IMR-90 (cell line): ENCODE results near the gene CD300LG. TPM values are rescaled to one million over a fixed set of nuclear protein-coding genes. Genes with fewer than 3 reads are reported as not detected.

Source experiments
- ATAC-seq: fragments of 200-7000 bp; cut with Tn5 transposase; 2 replicates; pipeline ENCODE4 v1.9.1; 2020; ENCODE audit warnings: low read depth, mild to moderate bottlenecking, moderate library complexity
- BruUV-seq: library from RNA; stranded (reverse); fragments of 400-500 nt; replicated peaks from 2 replicates; lab custom pipeline; 2021; lab: Mats Ljungman, UMichigan
- CTCF ChIA-PET: fragments of 300-600 bp; formaldehyde crosslinking; extraction: SDS; loops from one replicate; lab custom pipeline; 2021; ENCODE audit warnings: antibody characterized with exemption; lab: Yijun Ruan, JAX
- POLR2A ChIA-PET: fragments of 300-600 bp; sonication (Branson Sonifier 250); formaldehyde crosslinking; loops from one replicate; lab custom pipeline; 2022; ENCODE audit warnings: antibody characterized with exemption; ENCODE audit not compliant: unreplicated experiment; lab: Charles Lee
- DNase-seq: peaks from one replicate; pipeline ENCODE4 v3.0.0; 2013
- H2AFZ ChIP-seq: replicated peaks from 2 replicates; pipeline ENCODE3; 2013; ENCODE audit warnings: low read length, mild to moderate bottlenecking; ENCODE audit not compliant: poor library complexity
- H2AK5ac ChIP-seq: 2 replicates; pipeline ENCODE4 v1.6.1; 2013; ENCODE audit warnings: low read depth, low read length, inconsistent platforms
- H2AK9ac ChIP-seq: replicated peaks from 2 replicates; pipeline ENCODE3; 2013; ENCODE audit warnings: mild to moderate bottlenecking, low read depth, low read length, moderate library complexity; ENCODE audit not compliant: poor library complexity
- H2BK120ac ChIP-seq: 2 replicates; pipeline ENCODE4 v1.6.1; 2013; ENCODE audit warnings: low read depth, low read length, inconsistent platforms
- H2BK15ac ChIP-seq: 3 replicates; pipeline ENCODE4 v1.6.1; 2013; ENCODE audit warnings: low read depth, low read length, inconsistent platforms
- H2BK20ac ChIP-seq: 2 replicates; pipeline ENCODE4 v1.6.1; 2013; ENCODE audit warnings: low read depth, mild to moderate bottlenecking, inconsistent platforms, low read length, moderate library complexity
- H2BK5ac ChIP-seq: 2 replicates; pipeline ENCODE4 v1.6.1; 2013; ENCODE audit warnings: mild to moderate bottlenecking, low read depth, low read length, inconsistent platforms; ENCODE audit not compliant: poor library complexity, severe bottlenecking
- H3K14ac ChIP-seq: replicated peaks from 2 replicates; pipeline ENCODE4 v1.6.1; 2013; ENCODE audit warnings: low read depth, low read length, inconsistent platforms
- H3K18ac ChIP-seq: 2 replicates; pipeline ENCODE4 v1.6.1; 2013; ENCODE audit warnings: low read depth, low read length, control low read depth
- H3K23ac ChIP-seq: 2 replicates; pipeline ENCODE4 v1.6.1; 2013; ENCODE audit warnings: low read depth, low read length, inconsistent platforms
- H3K27ac ChIP-seq: 2 replicates; pipeline ENCODE4 v1.5.1; 2013; ENCODE audit warnings: mild to moderate bottlenecking, control low read depth, low read length; ENCODE audit not compliant: insufficient read depth
- H3K27me3 ChIP-seq: 2 replicates; pipeline ENCODE4 v1.6.1; 2013; ENCODE audit warnings: low read length; ENCODE audit not compliant: control insufficient read depth, insufficient read depth
- H3K36me3 ChIP-seq: 2 replicates; pipeline ENCODE4 v1.6.1; 2013; ENCODE audit warnings: low read length, mixed read lengths; ENCODE audit not compliant: control insufficient read depth, insufficient read depth
- H3K4ac ChIP-seq: 2 replicates; pipeline ENCODE4 v1.6.1; 2013; ENCODE audit warnings: low read depth, low read length, inconsistent platforms
- H3K4me1 ChIP-seq: 2 replicates; pipeline ENCODE4 v1.6.1; 2013; ENCODE audit warnings: low read length, mixed read lengths; ENCODE audit not compliant: control insufficient read depth, insufficient read depth
- H3K4me2 ChIP-seq: 2 replicates; pipeline ENCODE4 v1.6.1; 2013; ENCODE audit warnings: low read depth, mild to moderate bottlenecking, control low read depth, low read length, moderate library complexity
- H3K4me3 ChIP-seq: 2 replicates; pipeline ENCODE4 v1.5.1; 2013; ENCODE audit warnings: low read depth, mild to moderate bottlenecking, control low read depth, low read length, moderate library complexity; ENCODE audit not compliant: insufficient read depth
- H3K56ac ChIP-seq: 2 replicates; pipeline ENCODE4 v1.6.1; 2013; ENCODE audit warnings: low read length, inconsistent platforms; ENCODE audit not compliant: insufficient read depth; ENCODE audit errors: extremely low read depth
- H3K79me1 ChIP-seq, 2 experiments: 2 replicates each; pipeline ENCODE4 v1.6.1; 2013; ENCODE audit warnings: low read length in 2 of 2, inconsistent platforms in 1 of 2, low read depth in 1 of 2
- H3K9ac ChIP-seq: 2 replicates; pipeline ENCODE4 v1.6.1; 2013; ENCODE audit warnings: low read depth, low read length, control low read depth
- H3K9me1 ChIP-seq: 2 replicates; pipeline ENCODE4 v1.6.1; 2013; ENCODE audit warnings: low read length, inconsistent platforms; ENCODE audit not compliant: insufficient read depth
- H3K9me3 ChIP-seq: 2 replicates; pipeline ENCODE4 v1.6.1; 2013; ENCODE audit warnings: low read length; ENCODE audit not compliant: control insufficient read depth, insufficient read depth
- H4K20me1 ChIP-seq: 2 replicates; pipeline ENCODE4 v1.6.1; 2013; ENCODE audit warnings: low read length, inconsistent platforms; ENCODE audit not compliant: insufficient read depth
- H4K5ac ChIP-seq: 2 replicates; pipeline ENCODE4 v1.6.1; 2013; ENCODE audit warnings: mild to moderate bottlenecking, low read depth, low read length, control low read depth
- H4K8ac ChIP-seq, 2 experiments: 2 replicates each; pipeline ENCODE4 v1.6.1; 2013; ENCODE audit warnings: low read depth in 2 of 2, low read length in 2 of 2, control low read depth in 1 of 2, inconsistent platforms in 1 of 2
- H4K91ac ChIP-seq: 2 replicates; pipeline ENCODE4 v1.6.1; 2013; ENCODE audit warnings: low read depth, low read length, inconsistent platforms; ENCODE audit not compliant: insufficient read depth
- CEBPB ChIP-seq: IDR thresholded peaks from 2 replicates; pipeline ENCODE4 v1.6.1; 2012; ENCODE audit warnings: low read depth, low read length, improper control_type of control experiment
- CHD1 ChIP-seq: IDR thresholded peaks from 2 replicates; pipeline ENCODE4 v1.6.1; 2012; ENCODE audit warnings: low read depth, low read length, improper control_type of control experiment
- FOS ChIP-seq: fragments of 150-350 bp; IDR thresholded peaks from 2 replicates; pipeline ENCODE4 v1.6.1; 2016; ENCODE audit warnings: low read depth, low read length
- MAFK ChIP-seq: IDR thresholded peaks from 2 replicates; pipeline ENCODE4 v1.6.1; 2012; ENCODE audit warnings: low read depth, low read length, improper control_type of control experiment
- MAZ ChIP-seq: IDR thresholded peaks from 2 replicates; pipeline ENCODE4 v1.6.1; 2012; ENCODE audit warnings: low read depth, mild to moderate bottlenecking, low read length, improper control_type of control experiment, moderate library complexity, borderline replicate concordance
- MXI1 ChIP-seq: IDR thresholded peaks from 2 replicates; pipeline ENCODE4 v1.6.1; 2012; ENCODE audit warnings: low read depth, mild to moderate bottlenecking, low read length, moderate library complexity, borderline replicate concordance
- NFE2L2 ChIP-seq: fragments of 150-350 bp; IDR thresholded peaks from 2 replicates; pipeline ENCODE4 v1.6.1; 2016; ENCODE audit warnings: low read depth, mild to moderate bottlenecking, low read length
- POLR2A ChIP-seq: IDR thresholded peaks from 2 replicates; pipeline ENCODE4 v1.6.1; 2012; ENCODE audit warnings: mild to moderate bottlenecking, low read depth, low read length
- RFX5 ChIP-seq: IDR thresholded peaks from 2 replicates; pipeline ENCODE4 v1.8.0; 2012; ENCODE audit warnings: low read depth, mild to moderate bottlenecking, low read length, moderate library complexity
- SMC3 ChIP-seq: fragments of 150-350 bp; IDR thresholded peaks from 2 replicates; pipeline ENCODE4 v1.6.1; 2016; ENCODE audit warnings: low read depth, mild to moderate bottlenecking, antibody characterized with exemption, low read length, moderate library complexity
- WGBS, 2 experiments: methylation state at CpG; one replicate each; pipeline versions ENCODE4 v1.1.5 to v1.1.7; 2013; ENCODE audit warnings: missing lambda C conversion rate in 2 of 2; ENCODE audit not compliant: insufficient read length in 1 of 2; ENCODE audit errors: extremely low coverage in 2 of 2; 5-methylcytosine and 5-hydroxymethylcytosine counted together
- dilution Hi-C: fragments of 300-500 bp; cut with HindIII; formaldehyde crosslinking; loops from one replicate; pipeline ENCODE4 v1.14.3; 2018; ENCODE audit warnings: low sequenced_read_pairs; ENCODE audit not compliant: unreplicated experiment
- in situ Hi-C: fragments of 300-500 bp; cut with MboI; formaldehyde crosslinking; loops from 3 replicates; pipeline ENCODE4 v1.14.3; 2019; ENCODE audit warnings: low sequenced_read_pairs, inconsistent platforms, mixed read lengths
- intact Hi-C: fragments of 100-400 bp; cut with micrococcal nuclease; formaldehyde crosslinking; loops from 2 replicates; pipeline ENCODE4 v1.10.0; 2022
- polyA plus RNA-seq, 3 experiments: library from polyadenylated mRNA; depleted of rRNA; stranded (reverse); fragments of >200 nt; gene quantifications; 2 replicates each; pipeline ENCODE4 v1.2.3, GENCODE V29; 2012; ENCODE audit warnings: low replicate concordance in 1 of 3
- total RNA-seq: library from RNA; depleted of rRNA; stranded (reverse); fragments of >200 nt; gene quantifications from 2 replicates; pipeline ENCODE4 v1.2.3, GENCODE V29; 2012
- TF ChIP-seq, protein P1 (sequence below): fragments of 150-350 bp; IDR thresholded peaks from 2 replicates; pipeline ENCODE4 v1.6.1; 2016; ENCODE audit warnings: low read depth, mild to moderate bottlenecking, low read length, moderate library complexity, borderline replicate concordance
- TF ChIP-seq, protein P2 (sequence below): conservative IDR thresholded peaks from 2 replicates; pipeline ENCODE4 v1.5.1; 2012; ENCODE audit warnings: mild to moderate bottlenecking, low read depth, low read length, improper control_type of control experiment

The CD300LG gene
- total and polyA plus RNA-seq, 2 of the 4 experiments (the other 2 are of a cell fraction): not detected

GRCh38 chr17:43855061-43855460 is 8.1 kb downstream of the CD300LG start:
- in situ Hi-C loops (no loop called here), intact Hi-C loops (no loop called here), dilution Hi-C loops (no loop called here)
- Histone ChIP-seq H4K91ac (no peak overlapping the region), H3K9me3 (no peaks in the 10 kb centered on the region), H2AK9ac (no peak overlapping the region), H4K5ac (no peak overlapping the region), H3K79me1 (no peaks in the 10 kb centered on the region), H2BK20ac (no peak overlapping the region), H3K36me3 (no peaks in the 10 kb centered on the region), H2AFZ (no peak overlapping the region), H4K20me1 (no peaks in the 10 kb centered on the region), H2BK15ac (no peak overlapping the region), H3K9ac (no peak overlapping the region), H3K14ac (no peak overlapping the region), H3K4me1 (no peaks in the 10 kb centered on the region), H3K4me2 (no peak overlapping the region), H4K8ac (no peak overlapping the region), H3K27ac (no peak overlapping the region), H3K56ac (no peak overlapping the region), H2BK5ac (no peak overlapping the region), H3K27me3 (peaks cover 86% of the 10 kb centered on the region), H3K23ac (no peak overlapping the region), H3K18ac (no peak overlapping the region), H3K4me3 (no peak overlapping the region), H3K4ac (no peak overlapping the region), H2AK5ac (no peak overlapping the region), H3K9me1 (no peaks in the 10 kb centered on the region), H2BK120ac (no peak overlapping the region)
- no TSS peak for BruUV-seq
- TF ChIP-seq NFE2L2 (no peak), POLR2A (no peak), MAZ (no peak), RFX5 (no peak), SMC3 (no peak), MXI1 (no peak), CEBPB (no peak), FOS (no peak), MAFK (no peak), CHD1 (no peak)
- TF ChIP-seq, protein P1, sequence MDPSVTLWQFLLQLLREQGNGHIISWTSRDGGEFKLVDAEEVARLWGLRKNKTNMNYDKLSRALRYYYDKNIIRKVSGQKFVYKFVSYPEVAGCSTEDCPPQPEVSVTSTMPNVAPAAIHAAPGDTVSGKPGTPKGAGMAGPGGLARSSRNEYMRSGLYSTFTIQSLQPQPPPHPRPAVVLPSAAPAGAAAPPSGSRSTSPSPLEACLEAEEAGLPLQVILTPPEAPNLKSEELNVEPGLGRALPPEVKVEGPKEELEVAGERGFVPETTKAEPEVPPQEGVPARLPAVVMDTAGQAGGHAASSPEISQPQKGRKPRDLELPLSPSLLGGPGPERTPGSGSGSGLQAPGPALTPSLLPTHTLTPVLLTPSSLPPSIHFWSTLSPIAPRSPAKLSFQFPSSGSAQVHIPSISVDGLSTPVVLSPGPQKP: no peak
- TF ChIP-seq, protein P2, sequence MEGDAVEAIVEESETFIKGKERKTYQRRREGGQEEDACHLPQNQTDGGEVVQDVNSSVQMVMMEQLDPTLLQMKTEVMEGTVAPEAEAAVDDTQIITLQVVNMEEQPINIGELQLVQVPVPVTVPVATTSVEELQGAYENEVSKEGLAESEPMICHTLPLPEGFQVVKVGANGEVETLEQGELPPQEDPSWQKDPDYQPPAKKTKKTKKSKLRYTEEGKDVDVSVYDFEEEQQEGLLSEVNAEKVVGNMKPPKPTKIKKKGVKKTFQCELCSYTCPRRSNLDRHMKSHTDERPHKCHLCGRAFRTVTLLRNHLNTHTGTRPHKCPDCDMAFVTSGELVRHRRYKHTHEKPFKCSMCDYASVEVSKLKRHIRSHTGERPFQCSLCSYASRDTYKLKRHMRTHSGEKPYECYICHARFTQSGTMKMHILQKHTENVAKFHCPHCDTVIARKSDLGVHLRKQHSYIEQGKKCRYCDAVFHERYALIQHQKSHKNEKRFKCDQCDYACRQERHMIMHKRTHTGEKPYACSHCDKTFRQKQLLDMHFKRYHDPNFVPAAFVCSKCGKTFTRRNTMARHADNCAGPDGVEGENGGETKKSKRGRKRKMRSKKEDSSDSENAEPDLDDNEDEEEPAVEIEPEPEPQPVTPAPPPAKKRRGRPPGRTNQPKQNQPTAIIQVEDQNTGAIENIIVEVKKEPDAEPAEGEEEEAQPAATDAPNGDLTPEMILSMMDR: no peak
- 73% methylated on average over 4 of the region's 9 CpGs; no CpG with 5 or more reads in 1 of the 2 experiments for WGBS, 2 experiments
- ATAC-seq (no peak), DNase-seq (no peak)
- ChIA-PET CTCF (interaction anchor here (4.2 kb wide), 1 partner anchor 9 kb away, joined by 21 read pairs; no protein-coding TSS in a partner anchor), POLR2A (no interaction called here)
